ENCODE data around the gene GJA5.

Gene GJA5

GRCh38 chr1:147760481-147761260 is at the start of gene GJA5:
Gene GJA5 (minus strand): TSS chr1:147760602. CDS start chr1:147759238, 1,364 bp downstream.
- no peak for DNase-seq

GRCh38 chr1:147809236-147809635 is 48.8 kb upstream of the GJA5 start:
- DNase-seq: no peak

GRCh38 chr1:147808025-147808424 is 47.6 kb upstream of the GJA5 start:
- peak; percentile 54 for DNase-seq

GRCh38 chr1:147807405-147807804 is 47.0 kb upstream of the GJA5 start:
- DNase-seq: no peak

GRCh38 chr1:147804942-147805723 is 44.7 kb upstream of the GJA5 start:
- DNase-seq: no peak

- no peak for DNase-seq
Measured at GRCh38 chr1:147800804-147801203, 40.4 kb upstream of the GJA5 start.

GRCh38 chr1:147798731-147799130 is 38.3 kb upstream of the GJA5 start:
- DNase-seq: no peak

- peak; percentile 37 for DNase-seq
Measured at GRCh38 chr1:147794570-147794969, 34.2 kb upstream of the GJA5 start.

- no peak for DNase-seq
Measured at GRCh38 chr1:147791876-147792275, 31.5 kb upstream of the GJA5 start.

GRCh38 chr1:147787765-147788164 is 27.4 kb upstream of the GJA5 start:
- no peak for DNase-seq

- no peak for DNase-seq
Measured at GRCh38 chr1:147786536-147786935, 26.1 kb upstream of the GJA5 start.

GRCh38 chr1:147785794-147786506 is 25.5 kb upstream of the GJA5 start:
- DNase-seq: no peak

- DNase-seq: no peak
Measured at GRCh38 chr1:147784941-147785340, 24.5 kb upstream of the GJA5 start.

- DNase-seq: no peak
Measured at GRCh38 chr1:147781056-147781471, 20.7 kb upstream of the GJA5 start.

GRCh38 chr1:147777694-147778093 is 17.3 kb upstream of the GJA5 start:
- no peak for DNase-seq

GRCh38 chr1:147773215-147773715 is 12.9 kb upstream of the GJA5 start:
- DNase-seq: no peak

- no peak for DNase-seq
Measured at GRCh38 chr1:147772570-147772969, 12.2 kb upstream of the GJA5 start.

- no peak for DNase-seq
Measured at GRCh38 chr1:147771226-147772125, 11.1 kb upstream of the GJA5 start.

GRCh38 chr1:147769106-147769505 is 8.7 kb upstream of the GJA5 start:
- no peak for DNase-seq

GRCh38 chr1:147768582-147768981 is 8.2 kb upstream of the GJA5 start:
- no peak for DNase-seq

- DNase-seq: no peak
Measured at GRCh38 chr1:147768101-147768500, 7.7 kb upstream of the GJA5 start.

Measured in hematopoietic multipotent progenitor cell treated with erythropoietin and hydrocortisone succinate and interleukin-3 and kit ligand, for 6 days (in vitro differentiated cells).